Myocyte (in vitro differentiated cells): ENCODE data around the gene BTBD9. TPM values are rescaled to one million over a fixed set of nuclear protein-coding genes. Genes with fewer than 3 reads are reported as not detected.

ENCODE experiments used
- DNase-seq: peaks from one replicate; pipeline ENCODE4 v3.0.0-alpha.2; 2012; ENCODE audit warnings: low read depth
- total RNA-seq: library from RNA; depleted of rRNA; stranded (reverse); fragments of >200 nt; gene quantifications from 2 replicates; pipeline ENCODE4 v1.2.3, GENCODE V29; 2014

BTBD9 gene
- total RNA-seq, 1 donor from 2014 or later, result 9.9 TPM

GRCh38 chr6:38485488-38485887 lies 154.2 kb downstream of the BTBD9 start:
- no peak for DNase-seq

- DNase-seq, result no peak
These were observed 155.1 kb downstream of the BTBD9 start for GRCh38 chr6:38484656-38485055.

- no peak for DNase-seq
These were observed 156.2 kb downstream of the BTBD9 start for GRCh38 chr6:38483526-38483925.

GRCh38 chr6:38482466-38482865 lies 157.3 kb downstream of the BTBD9 start:
- DNase-seq, result no peak

- DNase-seq, result no peak
These were observed 157.9 kb downstream of the BTBD9 start for GRCh38 chr6:38481851-38482250.

GRCh38 chr6:38481211-38481836 lies 158.4 kb downstream of the BTBD9 start:
- DNase-seq, result no peak

- DNase-seq, result no peak
These were observed 159.7 kb downstream of the BTBD9 start for GRCh38 chr6:38480036-38480435.

- DNase-seq, result no peak
These were observed 160.4 kb downstream of the BTBD9 start for GRCh38 chr6:38479331-38479730.

GRCh38 chr6:38477680-38478260 lies 162.0 kb downstream of the BTBD9 start:
- DNase-seq, result no peak

GRCh38 chr6:38476888-38477287 lies 162.8 kb downstream of the BTBD9 start:
- DNase-seq, result no peak

- DNase-seq, result no peak
These were observed 163.6 kb downstream of the BTBD9 start for GRCh38 chr6:38476141-38476540.

- no peak for DNase-seq
These were observed 169.2 kb downstream of the BTBD9 start for GRCh38 chr6:38470548-38470947.

GRCh38 chr6:38467566-38467965 lies 172.2 kb downstream of the BTBD9 start:
- DNase-seq, result no peak

- DNase-seq, result peak; percentile 41
These were observed 179.5 kb downstream of the BTBD9 start for GRCh38 chr6:38460186-38460585.

- no peak for DNase-seq
These were observed 180.4 kb downstream of the BTBD9 start for GRCh38 chr6:38459291-38459690.

GRCh38 chr6:38453861-38454260 lies 185.9 kb downstream of the BTBD9 start:
- DNase-seq, result no peak

GRCh38 chr6:38452816-38453660 lies 186.7 kb downstream of the BTBD9 start:
- DNase-seq, result no peak

GRCh38 chr6:38450717-38451116 lies 189.0 kb downstream of the BTBD9 start:
- no peak for DNase-seq

- DNase-seq, result peak; percentile 15
These were observed 193.8 kb downstream of the BTBD9 start for GRCh38 chr6:38445925-38446324.

GRCh38 chr6:38445336-38445735 lies 194.4 kb downstream of the BTBD9 start:
- DNase-seq, result peak; percentile 1

- peak; percentile 47 for DNase-seq
These were observed 196.2 kb downstream of the BTBD9 start for GRCh38 chr6:38443352-38444144.

- no peak for DNase-seq
These were observed 201.6 kb downstream of the BTBD9 start for GRCh38 chr6:38438097-38438496.
